ENCODE results near the gene SH3GL3.

SH3GL3 gene

GRCh38 chr15:83446904-83447709 is at the start of gene SH3GL3:
Gene SH3GL3 (plus strand): TSS chr15:83447341. CDS start chr15:83447534, 193 bp downstream.
- peak; percentile 48 for DNase-seq (ENCODE audit: low read depth, low spot score)
- Histone ChIP-seq H3K27ac (ENCODE audit: low read length) (no peak within 1 kb of the TSS), H3K9me3 (ENCODE audit: control insufficient read depth, insufficient read depth, low read length) (no peaks in the 10 kb centered on the region), H3K36me3 (ENCODE audit: control insufficient read depth, insufficient read depth, low read length) (no peaks in the 10 kb centered on the region), H3K27me3 (ENCODE audit: control insufficient read depth, insufficient read depth, low read length) (no peaks in the 10 kb centered on the region), H3K4me3 (ENCODE audit: low read length) (peak within 1 kb of the TSS; percentile 66; the same call in 1 of the 2 replicates), H3K4me1 (ENCODE audit: control insufficient read depth, insufficient read depth, low read length) (no peaks in the 10 kb centered on the region)
- no CpG with 5 or more reads among the region's 68 CpGs for WGBS (ENCODE audit: insufficient coverage, insufficient read length)

- H3K4me1 ChIP-seq (ENCODE audit: control insufficient read depth, insufficient read depth, low read length), result no peaks in the 10 kb centered on the region; the same call in 1 of the 2 replicates
- WGBS (ENCODE audit: insufficient coverage, insufficient read length), result no CpG with 5 or more reads among the region's 8 CpGs
- H3K27ac ChIP-seq (ENCODE audit: low read length), result no peak overlapping the region
- H3K9me3 ChIP-seq (ENCODE audit: control insufficient read depth, insufficient read depth, low read length), result no peaks in the 10 kb centered on the region
- no peak for DNase-seq (ENCODE audit: low read depth, low spot score)
- no peaks in the 10 kb centered on the region for H3K27me3 ChIP-seq (ENCODE audit: control insufficient read depth, insufficient read depth, low read length)
- no peak overlapping the region for H3K4me3 ChIP-seq (ENCODE audit: low read length)
- no peaks in the 10 kb centered on the region for H3K36me3 ChIP-seq (ENCODE audit: control insufficient read depth, insufficient read depth, low read length)
Measured at GRCh38 chr15:83398626-83399025, 48.5 kb upstream of the SH3GL3 start.

GRCh38 chr15:83404121-83404520 is 43.0 kb upstream of the SH3GL3 start:
- Histone ChIP-seq H3K4me1 (ENCODE audit: control insufficient read depth, insufficient read depth, low read length) (no peaks in the 10 kb centered on the region), H3K9me3 (ENCODE audit: control insufficient read depth, insufficient read depth, low read length) (no peaks in the 10 kb centered on the region), H3K4me3 (ENCODE audit: low read length) (no peak overlapping the region), H3K27me3 (ENCODE audit: control insufficient read depth, insufficient read depth, low read length) (no peaks in the 10 kb centered on the region), H3K36me3 (ENCODE audit: control insufficient read depth, insufficient read depth, low read length) (no peaks in the 10 kb centered on the region), H3K27ac (ENCODE audit: low read length) (no peak overlapping the region)
- DNase-seq (ENCODE audit: low read depth, low spot score), result no peak
- WGBS (ENCODE audit: insufficient coverage, insufficient read length), result no CpG with 5 or more reads among the region's 3 CpGs

GRCh38 chr15:83410532-83410931 is 36.6 kb upstream of the SH3GL3 start:
- no peak for DNase-seq (ENCODE audit: low read depth, low spot score)
- H3K27me3 ChIP-seq (ENCODE audit: control insufficient read depth, insufficient read depth, low read length), result no peaks in the 10 kb centered on the region
- no CpG with 5 or more reads among the region's 6 CpGs for WGBS (ENCODE audit: insufficient coverage, insufficient read length)
- no peaks in the 10 kb centered on the region for H3K4me1 ChIP-seq (ENCODE audit: control insufficient read depth, insufficient read depth, low read length)
- no peak overlapping the region for H3K4me3 ChIP-seq (ENCODE audit: low read length)
- no peaks in the 10 kb centered on the region for H3K36me3 ChIP-seq (ENCODE audit: control insufficient read depth, insufficient read depth, low read length)
- no peak overlapping the region for H3K27ac ChIP-seq (ENCODE audit: low read length)
- H3K9me3 ChIP-seq (ENCODE audit: control insufficient read depth, insufficient read depth, low read length), result no peaks in the 10 kb centered on the region

- Histone ChIP-seq H3K36me3 (ENCODE audit: control insufficient read depth, insufficient read depth, low read length) (no peaks in the 10 kb centered on the region), H3K4me1 (ENCODE audit: control insufficient read depth, insufficient read depth, low read length) (no peaks in the 10 kb centered on the region), H3K9me3 (ENCODE audit: control insufficient read depth, insufficient read depth, low read length) (no peaks in the 10 kb centered on the region), H3K27me3 (ENCODE audit: control insufficient read depth, insufficient read depth, low read length) (no peaks in the 10 kb centered on the region), H3K4me3 (ENCODE audit: low read length) (no peak overlapping the region), H3K27ac (ENCODE audit: low read length) (no peak overlapping the region)
- no peak for DNase-seq (ENCODE audit: low read depth, low spot score)
- no CpG with 5 or more reads among the region's 7 CpGs for WGBS (ENCODE audit: insufficient coverage, insufficient read length)
Measured at GRCh38 chr15:83413054-83413719, 34.0 kb upstream of the SH3GL3 start.

- H3K4me1 ChIP-seq (ENCODE audit: control insufficient read depth, insufficient read depth, low read length), result no peaks in the 10 kb centered on the region
- H3K27me3 ChIP-seq (ENCODE audit: control insufficient read depth, insufficient read depth, low read length), result no peaks in the 10 kb centered on the region
- H3K9me3 ChIP-seq (ENCODE audit: control insufficient read depth, insufficient read depth, low read length), result no peaks in the 10 kb centered on the region
- H3K27ac ChIP-seq (ENCODE audit: low read length), result no peak overlapping the region
- no CpG with 5 or more reads among the region's 4 CpGs for WGBS (ENCODE audit: insufficient coverage, insufficient read length)
- no peaks in the 10 kb centered on the region for H3K36me3 ChIP-seq (ENCODE audit: control insufficient read depth, insufficient read depth, low read length)
- H3K4me3 ChIP-seq (ENCODE audit: low read length), result no peak overlapping the region
- no peak for DNase-seq (ENCODE audit: low read depth, low spot score)
Measured at GRCh38 chr15:83422081-83422480, 25.1 kb upstream of the SH3GL3 start.

- H3K27ac ChIP-seq (ENCODE audit: low read length), result no peak overlapping the region
- no peak for DNase-seq (ENCODE audit: low read depth, low spot score)
- no peaks in the 10 kb centered on the region for H3K27me3 ChIP-seq (ENCODE audit: control insufficient read depth, insufficient read depth, low read length)
- H3K9me3 ChIP-seq (ENCODE audit: control insufficient read depth, insufficient read depth, low read length), result no peaks in the 10 kb centered on the region
- WGBS (ENCODE audit: insufficient coverage, insufficient read length), result no CpG with 5 or more reads among the region's 2 CpGs
- no peaks in the 10 kb centered on the region for H3K4me1 ChIP-seq (ENCODE audit: control insufficient read depth, insufficient read depth, low read length)
- H3K4me3 ChIP-seq (ENCODE audit: low read length), result no peak overlapping the region
- H3K36me3 ChIP-seq (ENCODE audit: control insufficient read depth, insufficient read depth, low read length), result no peaks in the 10 kb centered on the region
Measured at GRCh38 chr15:83422541-83422940, 24.6 kb upstream of the SH3GL3 start.

- Histone ChIP-seq H3K27me3 (ENCODE audit: control insufficient read depth, insufficient read depth, low read length) (no peaks in the 10 kb centered on the region), H3K4me1 (ENCODE audit: control insufficient read depth, insufficient read depth, low read length) (no peaks in the 10 kb centered on the region), H3K36me3 (ENCODE audit: control insufficient read depth, insufficient read depth, low read length) (no peaks in the 10 kb centered on the region), H3K4me3 (ENCODE audit: low read length) (no peak overlapping the region), H3K9me3 (ENCODE audit: control insufficient read depth, insufficient read depth, low read length) (no peaks in the 10 kb centered on the region), H3K27ac (ENCODE audit: low read length) (no peak overlapping the region)
- DNase-seq (ENCODE audit: low read depth, low spot score), result no peak
- WGBS (ENCODE audit: insufficient coverage, insufficient read length), result no CpG with 5 or more reads among the region's 6 CpGs
Measured at GRCh38 chr15:83424101-83424500, 23.0 kb upstream of the SH3GL3 start.

- WGBS (ENCODE audit: insufficient coverage, insufficient read length), result no CpG with 5 or more reads among the region's 3 CpGs
- Histone ChIP-seq H3K4me1 (ENCODE audit: control insufficient read depth, insufficient read depth, low read length) (no peaks in the 10 kb centered on the region), H3K4me3 (ENCODE audit: low read length) (no peak overlapping the region), H3K9me3 (ENCODE audit: control insufficient read depth, insufficient read depth, low read length) (no peaks in the 10 kb centered on the region), H3K27ac (ENCODE audit: low read length) (no peak overlapping the region), H3K36me3 (ENCODE audit: control insufficient read depth, insufficient read depth, low read length) (no peaks in the 10 kb centered on the region), H3K27me3 (ENCODE audit: control insufficient read depth, insufficient read depth, low read length) (no peaks in the 10 kb centered on the region)
- DNase-seq (ENCODE audit: low read depth, low spot score), result no peak
Measured at GRCh38 chr15:83430441-83430840, 16.7 kb upstream of the SH3GL3 start.

GRCh38 chr15:83431521-83431920 is 15.6 kb upstream of the SH3GL3 start:
- Histone ChIP-seq H3K27ac (ENCODE audit: low read length) (no peak overlapping the region), H3K36me3 (ENCODE audit: control insufficient read depth, insufficient read depth, low read length) (no peaks in the 10 kb centered on the region), H3K27me3 (ENCODE audit: control insufficient read depth, insufficient read depth, low read length) (no peaks in the 10 kb centered on the region), H3K4me1 (ENCODE audit: control insufficient read depth, insufficient read depth, low read length) (no peaks in the 10 kb centered on the region), H3K9me3 (ENCODE audit: control insufficient read depth, insufficient read depth, low read length) (no peaks in the 10 kb centered on the region), H3K4me3 (ENCODE audit: low read length) (no peak overlapping the region)
- WGBS (ENCODE audit: insufficient coverage, insufficient read length), result no CpG with 5 or more reads among the region's 2 CpGs
- no peak for DNase-seq (ENCODE audit: low read depth, low spot score)

Measured in iPS DF 6.9 (cell line).